Fibroblast of lung (primary cell): ENCODE measurements around the gene SLC34A3.

ENCODE experiments used
- CTCF ChIP-seq, 2 donors: IDR thresholded peaks in 1 of 2; conservative IDR thresholded peaks in 1 of 2; 1 replicate in 1 of 2; 2 replicates in 1 of 2; pipeline ENCODE4 v1.5.1; 2011 to 2012; ENCODE audit warnings: low read length in 2 of 2, control low read depth in 1 of 2, inconsistent platforms in 1 of 2, low read depth in 1 of 2, mild to moderate bottlenecking in 1 of 2
- EZH2 ChIP-seq: IDR thresholded peaks from 2 replicates; pipeline ENCODE4 v1.5.1; 2012; ENCODE audit warnings: low read length, control low read depth, mild to moderate bottlenecking; ENCODE audit errors: missing control alignments

GRCh38 chr9:137190315-137190856, 40.3 kb upstream of the SLC34A3 start:
- no peak for TF ChIP-seq CTCF (conservative IDR thresholded peaks at IDR 0.05 in 1 of 2, IDR thresholded peaks at IDR 0.05 in 1 of 2; ENCODE audit: low read depth in 1 of 2, low read length in 2 of 2)
- TF ChIP-seq EZH2 = no peak
